GM12878 (cell line): ENCODE measurements around the gene LRRC4B. TPM values are rescaled to one million over a fixed set of nuclear protein-coding genes. Genes with fewer than 3 reads are reported as not detected.

Experiments
- ATAC-seq: fragments of 200-7000 bp; cut with Tn5 transposase; 3 replicates; pipeline ENCODE4 v1.9.1; 2020; ENCODE audit warnings: mild to moderate bottlenecking, moderate library complexity
- BruUV-seq: library from RNA; stranded (reverse); fragments of 400-500 nt; replicated peaks from 2 replicates; lab custom pipeline; 2021; lab: Mats Ljungman, UMichigan
- CTCF ChIA-PET: fragments of 300-600 bp; sonication (Branson Sonifier 250); formaldehyde crosslinking; extraction: SDS; loops from one replicate; lab custom pipeline; 2021; ENCODE audit warnings: inconsistent platforms; lab: Yijun Ruan, JAX
- POLR2A ChIA-PET: fragments of 350-600 bp; formaldehyde crosslinking; extraction: SDS; loops from one replicate; lab custom pipeline; 2021; ENCODE audit warnings: inconsistent platforms; lab: Charles Lee
- RAD21 ChIA-PET: fragments of 300-600 bp; sonication (Branson Sonifier 250); formaldehyde crosslinking; loops from one replicate; lab custom pipeline; 2023; ENCODE audit warnings: antibody characterized with exemption; ENCODE audit not compliant: unreplicated experiment; lab: Charles Lee
- SMC1A ChIA-PET: fragments of 300-600 bp; sonication (Branson Sonifier 250); formaldehyde crosslinking; loops from one replicate; lab custom pipeline; 2023; ENCODE audit not compliant: unreplicated experiment, uncharacterized antibody; lab: Charles Lee
- DNase-seq: peaks from one replicate; pipeline ENCODE4 v3.0.0-alpha.2; 2011; ENCODE audit warnings: low read depth, low spot score
- FAIRE-seq: peaks from 3 replicates; lab custom pipeline; 2011; peaks lifted over from hg19 to GRCh38; lab: Jason Lieb, UNC
- H2AFZ ChIP-seq: 2 replicates; pipeline ENCODE4 v1.6.0; 2011; ENCODE audit warnings: low read depth, low read length, control low read depth; ENCODE audit not compliant: control insufficient read depth
- H3K27ac ChIP-seq: 2 replicates; pipeline ENCODE4 v1.5.1; 2011; ENCODE audit warnings: control low read depth; ENCODE audit not compliant: control insufficient read depth, insufficient read depth
- H3K27me3 ChIP-seq, 2 experiments: replicated peaks in 1 of 2; 2 replicates each; pipeline versions ENCODE4 v1.6.0 to v1.6.1; 2011; ENCODE audit warnings: low read length in 1 of 2; ENCODE audit not compliant: control insufficient read depth in 2 of 2, insufficient read depth in 2 of 2
- H3K36me3 ChIP-seq, 2 experiments: 2 replicates each; pipeline ENCODE4 v1.5.1; 2011; ENCODE audit warnings: low read length in 1 of 2; ENCODE audit not compliant: control insufficient read depth in 2 of 2, insufficient read depth in 2 of 2
- H3K4me1 ChIP-seq: 2 replicates; pipeline ENCODE4 v1.6.1; 2011; ENCODE audit warnings: mild to moderate bottlenecking, low read length, moderate library complexity, mixed read lengths; ENCODE audit not compliant: control insufficient read depth, insufficient read depth
- H3K4me2 ChIP-seq: 2 replicates; pipeline ENCODE4 v1.6.0; 2011; ENCODE audit warnings: control low read depth; ENCODE audit not compliant: control insufficient read depth, insufficient read depth
- H3K4me3 ChIP-seq: fragments of 200-600 bp; sonication (generic); 2 replicates; pipeline ENCODE4 v1.5.1; 2016
- H3K79me2 ChIP-seq: 2 replicates; pipeline ENCODE4 v1.6.0; 2011; ENCODE audit warnings: low read length; ENCODE audit not compliant: control insufficient read depth, insufficient read depth
- H3K9ac ChIP-seq: 2 replicates; pipeline ENCODE4 v1.8.0; 2011; ENCODE audit warnings: low read length, control low read depth, mixed read lengths; ENCODE audit not compliant: control insufficient read depth, insufficient read depth
- H3K9me3 ChIP-seq: replicated peaks from 3 replicates; pipeline ENCODE4 v1.5.1; 2011; ENCODE audit warnings: mild to moderate bottlenecking, low read length; ENCODE audit not compliant: control insufficient read depth, insufficient read depth
- H4K20me1 ChIP-seq: 2 replicates; pipeline ENCODE4 v1.6.0; 2011; ENCODE audit not compliant: control insufficient read depth, insufficient read depth
- GABPA ChIP-seq: IDR thresholded peaks from 2 replicates; pipeline ENCODE4 v1.6.1; 2014; ENCODE audit warnings: antibody characterized with exemption, low read depth, mild to moderate bottlenecking, inconsistent platforms
- SRF ChIP-seq, 2 experiments: IDR thresholded peaks; 2 replicates each; pipeline ENCODE4 v1.6.1; 2011; ENCODE audit warnings: low read depth in 2 of 2, low read length in 2 of 2, mild to moderate bottlenecking in 1 of 2, moderate library complexity in 1 of 2
- TCF3 ChIP-seq: IDR thresholded peaks from 2 replicates; pipeline ENCODE4 v1.6.1; 2012; ENCODE audit warnings: low read depth, mild to moderate bottlenecking, low read length, borderline replicate concordance; ENCODE audit not compliant: insufficient read depth
- WGBS: methylation state at CpG from one replicate; pipeline ENCODE4 v1.1.6; 2016; ENCODE audit warnings: low lambda C conversion rate; ENCODE audit not compliant: insufficient replicate concordance, insufficient coverage; ENCODE audit errors: missing lambda C conversion rate; 5-methylcytosine and 5-hydroxymethylcytosine counted together
- in situ Hi-C: fragments of 300-500 bp; cut with MboI; formaldehyde crosslinking; loops from 9 replicates; pipeline ENCODE4 v1.14.3; 2018; ENCODE audit warnings: mixed read lengths
- intact Hi-C: fragments of 100-400 bp; cut with micrococcal nuclease; formaldehyde crosslinking; loops from one replicate; pipeline ENCODE4 v1.14.2; 2022; ENCODE audit not compliant: unreplicated experiment
- polyA plus RNA-seq, 11 experiments: library from polyadenylated mRNA; depleted of rRNA in 4 of 11; unstranded in 6 of 11; stranded (reverse) in 5 of 11; fragments of >200 nt; fragmentation: Nextera tagmentation in 4 of 11; fragmentation: Illumina TruSeq in 1 of 11; extraction: Ambion mirVana in 4 of 11; extraction: Trizol in 1 of 11; gene quantifications; 1 replicate in 1 of 11; 2 replicates in 10 of 11; pipeline versions ENCODE4 v1.2.1 to v1.2.3, GENCODE V29; 2011 to 2016; ENCODE audit warnings: inconsistent platforms in 2 of 11, missing spikeins in 2 of 11, low read depth in 1 of 11
- total RNA-seq, 4 experiments: library from RNA; depleted of rRNA in 3 of 4; stranded (reverse); fragments of >200 nt in 3 of 4; fragmentation: Illumina TruSeq in 1 of 4; extraction: Trizol in 1 of 4; gene quantifications; 2 replicates each; pipeline versions ENCODE4 v1.2.1 to v1.2.3, GENCODE V29; 2013 to 2021

The LRRC4B gene
- total and polyA plus RNA-seq, 10 of the 15 experiments (the other 5 are each of a cell fraction or from before 2014, with no cell fraction given): 0.14 TPM; not detected in 9

- FAIRE-seq: no peak
- H3K27me3 ChIP-seq: peaks cover 0 to 5% of the 10 kb centered on the region in 2 experiments; a peak in 3 of 4 replicates
- TF ChIP-seq TCF3 (no peak), GABPA (no peak), SRF (IDR thresholded peaks at IDR 0.05; ENCODE audit: low read depth in 2 of 2, low read length in 2 of 2) (no peak)
- SMC1A ChIA-PET: interaction anchor here (1.9 kb wide), 1 partner anchor 19 kb away, joined by 16 read pairs; no protein-coding TSS in a partner anchor
- peak overlapping the region; percentile 91; the same call in 1 of the 2 replicates for H3K4me2 ChIP-seq
- no TSS peak for BruUV-seq
- H2AFZ ChIP-seq: no peak overlapping the region
- in situ Hi-C loops: no loop called here
- H3K27ac ChIP-seq: no peak overlapping the region
- H4K20me1 ChIP-seq: no peaks in the 10 kb centered on the region
- H3K36me3 ChIP-seq: no peaks in the 10 kb centered on the region
- RAD21 ChIA-PET: interaction anchor here (1.0 to 1.8 kb wide), 6 partner anchors 18 to 204 kb away, joined by 3 to 13 read pairs (median 4); no protein-coding TSS in a partner anchor
- H3K9me3 ChIP-seq: no peaks in the 10 kb centered on the region
- POLR2A ChIA-PET: no interaction called here
- CTCF ChIA-PET: interaction anchor here (0.5 to 8.5 kb wide), 20 partner anchors 11 to 791 kb away, joined by 3 to 117 read pairs (median 4); partner anchors contain the start of genes JOSD2 and NR1H2
- DNase-seq: no peak
- no peaks in the 10 kb centered on the region for H3K79me2 ChIP-seq
- no peak for ATAC-seq
- intact Hi-C loops: no loop called here
- H3K4me3 ChIP-seq: no peak overlapping the region
- H3K9ac ChIP-seq: no peak overlapping the region
- H3K4me1 ChIP-seq: no peaks in the 10 kb centered on the region; the same call in 1 of the 2 replicates
- 14% methylated on average over 20 of the region's 20 CpGs for WGBS
Observed at GRCh38 chr19:50557009-50557613, 11.1 kb downstream of the LRRC4B start.
